HCT116 (cell line): ENCODE measurements around the gene MARCKSL1. TPM values are rescaled to one million over a fixed set of nuclear protein-coding genes. Genes with fewer than 3 reads are reported as not detected.
A peak's percentile ranks its signal among the peaks of the same experiment; 100 is the strongest.

ENCODE experiments used
- ATAC-seq: fragments of 200-7000 bp; cut with Tn5 transposase; 2 replicates; pipeline ENCODE4 v1.9.1; 2020; ENCODE audit warnings: mild to moderate bottlenecking, moderate library complexity
- BruUV-seq: library from RNA; stranded (reverse); fragments of 400-500 nt; replicated peaks from 2 replicates; lab custom pipeline; 2021; lab: Mats Ljungman, UMichigan
- CTCF ChIA-PET: fragments of 300-600 bp; sonication (Branson Sonifier 250); formaldehyde crosslinking; loops from one replicate; lab custom pipeline; 2021; ENCODE audit warnings: antibody characterized with exemption; lab: Charles Lee
- POLR2A ChIA-PET: fragments of 300-600, 350-600 bp; sonication (Branson Sonifier 250); formaldehyde crosslinking; loops from one replicate; lab custom pipeline; 2021; ENCODE audit warnings: antibody characterized with exemption; lab: Charles Lee
- RAD21 ChIA-PET, 2 experiments: fragments of 300-600 bp; sonication (Branson Sonifier 250); formaldehyde crosslinking; loops; one replicate each; lab custom pipeline; 2023; ENCODE audit warnings: low total read pairs in 2 of 2; ENCODE audit not compliant: uncharacterized antibody in 2 of 2, unreplicated experiment in 2 of 2, low non-redundant PET in 1 of 2; lab: Charles Lee
- DNase-seq: peaks from one replicate; pipeline ENCODE4 v3.0.0-alpha.2; 2010; ENCODE audit warnings: low read depth, low spot score
- H2AFZ ChIP-seq: fragments of 200-600 bp; shearing (Covaris generic), sonication (generic); 2 replicates; pipeline ENCODE4 v1.6.1; 2017; ENCODE audit warnings: low read depth, mixed run types, mixed read lengths, antibody characterized with exemption, low read length; ENCODE audit not compliant: poor library complexity, severe bottlenecking
- H3K27ac ChIP-seq: 2 replicates; pipeline ENCODE4 v1.5.1; 2012; ENCODE audit warnings: low read depth, low read length
- H3K27me3 ChIP-seq: fragments of 200-600 bp; sonication (generic); 2 replicates; pipeline ENCODE4 v1.6.1; 2016; ENCODE audit warnings: mixed run types, low read length, mixed read lengths; ENCODE audit not compliant: insufficient read depth
- H3K36me3 ChIP-seq, 2 experiments: fragments of 200-500 bp in 1 of 2; fragments of 200-600 bp in 1 of 2; sonication (Bioruptor generic) in 1 of 2; sonication (generic) in 1 of 2; 2 replicates each; pipeline versions ENCODE4 v1.5.1 to v1.6.1; 2014 to 2016; ENCODE audit warnings: low read length in 2 of 2, inconsistent platforms in 1 of 2, mixed read lengths in 1 of 2, mixed run types in 1 of 2; ENCODE audit not compliant: insufficient read depth in 2 of 2, control insufficient read depth in 1 of 2
- H3K4me1 ChIP-seq, 2 experiments: fragments of 200-600 bp in 1 of 2; sonication (generic) in 1 of 2; 2 replicates each; pipeline versions ENCODE4 v1.5.1 to v1.6.1; 2012 to 2017; ENCODE audit warnings: low read length in 2 of 2, inconsistent platforms in 1 of 2, mild to moderate bottlenecking in 1 of 2, mixed read lengths in 1 of 2, mixed run types in 1 of 2, moderate library complexity in 1 of 2; ENCODE audit not compliant: insufficient read depth in 2 of 2, control insufficient read depth in 1 of 2
- H3K4me2 ChIP-seq: fragments of 200-600 bp; sonication (generic); 2 replicates; pipeline ENCODE4 v1.6.1; 2017; ENCODE audit warnings: mixed run types, low read length, mixed read lengths
- H3K4me3 ChIP-seq, 2 experiments: fragments of 200-600 bp in 1 of 2; sonication (generic) in 1 of 2; replicated peaks in 1 of 2; 2 replicates each; pipeline ENCODE4 v1.5.1; 2011 to 2016; ENCODE audit warnings: low read length in 2 of 2, control low read depth in 1 of 2, low read depth in 1 of 2, mild to moderate bottlenecking in 1 of 2, mixed read lengths in 1 of 2, mixed run types in 1 of 2
- H3K79me2 ChIP-seq: fragments of 200-600 bp; sonication (generic); 2 replicates; pipeline ENCODE4 v1.6.1; 2017; ENCODE audit warnings: mild to moderate bottlenecking, mixed run types, low read length, moderate library complexity, mixed read lengths; ENCODE audit not compliant: insufficient read depth
- H3K9ac ChIP-seq: fragments of 200-600 bp; sonication (generic); 2 replicates; pipeline ENCODE4 v1.6.1; 2016; ENCODE audit warnings: low read length, mixed read lengths
- H3K9me2 ChIP-seq: fragments of 200-600 bp; sonication (generic), shearing (Covaris generic); 2 replicates; pipeline ENCODE4 v1.6.1; 2017; ENCODE audit warnings: mixed run types, mild to moderate bottlenecking, moderate library complexity; ENCODE audit not compliant: insufficient read depth
- H3K9me3 ChIP-seq, 2 experiments: fragments of 200-500 bp in 1 of 2; fragments of 200-600 bp in 1 of 2; sonication (Bioruptor generic) in 1 of 2; sonication (generic) in 1 of 2; 2 replicates each; pipeline ENCODE4 v1.6.1; 2014 to 2017; ENCODE audit warnings: low read length in 2 of 2, mixed read lengths in 2 of 2, inconsistent platforms in 1 of 2, low read depth in 1 of 2, mild to moderate bottlenecking in 1 of 2, mixed run types in 1 of 2, moderate library complexity in 1 of 2; ENCODE audit not compliant: control insufficient read depth in 1 of 2, insufficient read depth in 1 of 2
- H4K20me1 ChIP-seq: fragments of 200-600 bp; sonication (generic), shearing (Covaris generic); 2 replicates; pipeline ENCODE4 v1.6.1; 2017; ENCODE audit warnings: mixed run types, mild to moderate bottlenecking, moderate library complexity; ENCODE audit not compliant: insufficient read depth
- ATF3 ChIP-seq: IDR thresholded peaks from 2 replicates; pipeline ENCODE4 v1.6.1; 2012
- CBX3 ChIP-seq: IDR thresholded peaks from 2 replicates; pipeline ENCODE4 v1.6.1; 2012; ENCODE audit warnings: low read depth
- EGR1 ChIP-seq: IDR thresholded peaks from 2 replicates; pipeline ENCODE4 v1.6.1; 2012; ENCODE audit warnings: low read depth
- ELF1 ChIP-seq: IDR thresholded peaks from 2 replicates; pipeline ENCODE4 v1.6.1; 2012; ENCODE audit warnings: low read depth, borderline replicate concordance
- POLR2AphosphoS5 ChIP-seq: IDR thresholded peaks from 2 replicates; pipeline ENCODE4 v1.6.1; 2011; ENCODE audit warnings: mild to moderate bottlenecking, low read depth, low read length, moderate library complexity
- ZNF274 ChIP-seq: fragments of 200-500 bp; sonication (Bioruptor generic); IDR thresholded peaks from 2 replicates; pipeline ENCODE4 v1.6.1; 2014; ENCODE audit warnings: mild to moderate bottlenecking, low read depth, low read length, inconsistent platforms
- intact Hi-C: fragments of 100-400 bp; cut with micrococcal nuclease; formaldehyde crosslinking; loops from 2 replicates; pipeline ENCODE4 v1.10.0; 2022
- total RNA-seq: library from RNA; stranded (reverse); gene quantifications from one replicate; pipeline ENCODE4 v1.2.1, GENCODE V29; 2021; ENCODE audit not compliant: unreplicated experiment

MARCKSL1 gene
- total RNA-seq, 1 experiment from 2014 or later: 127 TPM

GRCh38 chr1:32338637-32339145 is 2.7 kb upstream of the MARCKSL1 start (continued):
- TF ChIP-seq EGR1: no peak
- no peak for TF ChIP-seq CBX3
- no peak for TF ChIP-seq ZNF274
- TF ChIP-seq ELF1: no peak
- TF ChIP-seq POLR2AphosphoS5: no peak
- TF ChIP-seq, all 23 proteins: peak for 0

- DNase-seq: no peak
- H3K27me3 ChIP-seq: no peaks in the 10 kb centered on the region
- peaks cover 9 to 45% of the 10 kb centered on the region in 2 experiments; a peak in 3 of 4 replicates for H3K4me1 ChIP-seq
- H3K9me3 ChIP-seq: no peaks in the 10 kb centered on the region
- RAD21 ChIA-PET: no interaction called here
- H4K20me1 ChIP-seq: no peaks in the 10 kb centered on the region
- no peak overlapping the region for H3K4me3 ChIP-seq
- intact Hi-C loops: no loop called here
- no peaks in the 10 kb centered on the region for H3K9me2 ChIP-seq
- H3K79me2 ChIP-seq: peaks cover 24% of the 10 kb centered on the region
- TF ChIP-seq EGR1 (no peak), ATF3 (no peak)
- TF ChIP-seq, all 23 proteins: peak for 0
- ATAC-seq: no peak
- Histone ChIP-seq H3K27ac (peak overlapping the region; percentile 1; the same call in 1 of the 2 replicates), H3K36me3 (peaks cover 0 to 14% of the 10 kb centered on the region in 2 experiments; a peak in 1 of 4 replicates), H3K9ac (no peak overlapping the region), H2AFZ (no peak overlapping the region), H3K4me2 (no peak overlapping the region)
- BruUV-seq: no TSS peak
- POLR2A ChIA-PET: interaction anchor here (0.9 to 1.4 kb wide), 2 partner anchors 15 to 97 kb away, joined by 3 read pairs; no protein-coding TSS in a partner anchor
- CTCF ChIA-PET: no interaction called here
Observed at GRCh38 chr1:32337855-32338636, 2.0 kb upstream of the MARCKSL1 start.
